Stimulated activated CD4-positive, alpha-beta T cell treated with anti-CD3 and anti-CD28 coated beads, Interleukin-2, amount 100 ng/mL, for 48 hours (primary cell): ENCODE results near the gene TEX51.

Experiments used
- DNase-seq, 2 donors: peaks; one replicate each; pipeline ENCODE4 v3.0.0-alpha.2; 2020

The TEX51 gene

DNA sequence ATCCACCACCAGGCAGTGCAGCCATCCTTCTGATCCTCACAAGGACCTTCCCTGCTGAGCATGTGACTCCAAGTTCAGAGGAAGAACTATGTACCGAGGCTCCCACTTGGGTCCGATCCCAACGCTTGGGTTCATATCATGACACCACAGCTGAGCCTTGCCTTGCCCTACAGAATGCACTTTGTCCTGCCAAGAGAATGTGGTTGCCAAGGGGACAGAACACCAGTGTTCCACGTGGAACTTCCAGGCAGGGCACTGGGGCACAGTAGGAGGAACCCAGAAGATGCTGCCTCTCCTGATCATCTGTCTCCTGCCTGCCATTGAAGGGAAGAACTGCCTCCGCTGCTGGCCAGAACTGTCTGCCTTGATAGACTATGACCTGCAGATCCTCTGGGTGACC lies at the start of gene TEX51:
Gene TEX51 (plus strand): TSS at position 255 of the 400 bp plus-strand sequence. CDS start 29 bp downstream, at position 284.
- no peak for DNase-seq

DNA sequence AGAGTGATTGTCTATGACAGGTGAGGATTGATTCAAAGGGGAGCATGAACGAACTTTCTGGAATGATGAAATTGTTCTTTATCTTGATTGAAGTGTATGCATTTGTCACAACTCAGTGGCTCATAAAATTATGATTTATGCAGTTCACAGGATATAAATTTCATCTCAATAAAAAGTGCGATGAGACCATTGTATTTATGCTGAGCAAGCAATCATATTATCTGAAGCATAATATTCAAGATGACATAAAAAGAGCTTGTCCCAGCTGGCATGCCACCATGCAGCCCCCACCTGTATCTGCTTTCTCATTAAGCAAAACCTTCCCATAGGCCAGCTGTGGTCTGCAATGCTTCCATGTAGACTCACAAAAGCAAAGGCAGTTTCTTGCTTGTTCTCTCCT lies 49.6 kb upstream of the TEX51 start:
- DNase-seq, result no peak

DNA sequence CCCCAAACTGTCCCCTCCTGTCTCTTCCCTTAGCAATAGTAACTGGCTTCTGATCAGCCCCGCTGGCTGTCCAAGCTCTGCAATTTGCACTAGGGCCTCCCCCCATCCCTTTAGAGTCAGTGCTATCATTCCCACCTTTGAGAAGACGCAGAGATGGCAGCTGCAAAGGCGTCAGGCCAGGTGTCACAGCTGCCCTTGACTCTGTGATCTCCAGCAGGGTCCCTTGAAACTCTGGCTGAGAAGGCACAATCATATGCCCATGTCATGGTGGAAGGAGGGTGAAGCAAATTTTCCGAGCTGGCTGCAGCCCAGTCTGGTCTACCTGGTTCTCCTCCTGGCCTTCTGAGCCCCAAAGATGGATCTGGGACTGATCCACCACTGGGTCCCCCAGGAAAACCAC lies 49.2 kb upstream of the TEX51 start:
- no peak for DNase-seq

DNA sequence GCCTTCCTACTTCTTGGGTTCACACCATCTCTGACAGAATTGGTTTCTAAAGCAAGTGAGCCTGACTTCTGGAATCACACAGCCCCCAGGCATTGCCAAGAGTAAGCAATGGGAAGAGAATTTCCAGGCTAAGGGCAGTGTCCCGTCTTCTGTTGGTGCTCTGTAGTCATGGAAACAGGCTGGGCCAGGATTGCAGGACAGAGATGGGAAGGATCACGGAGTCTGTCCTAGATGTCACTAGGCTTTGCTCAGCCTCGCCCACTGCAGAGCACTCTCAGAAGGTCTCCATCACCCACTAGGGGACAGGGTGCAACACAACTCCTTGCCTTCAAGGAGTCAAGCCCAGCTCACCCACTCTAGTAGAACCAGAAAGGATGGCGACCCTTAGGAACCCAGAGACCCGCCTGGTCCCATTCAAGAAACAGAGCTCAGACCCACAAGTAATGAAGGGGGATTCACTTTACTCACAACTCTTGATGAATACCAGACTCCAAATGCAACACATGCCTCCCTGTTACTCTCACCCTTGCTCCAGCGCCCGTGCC lies 48.6 kb upstream of the TEX51 start:
- DNase-seq, result no peak

DNA sequence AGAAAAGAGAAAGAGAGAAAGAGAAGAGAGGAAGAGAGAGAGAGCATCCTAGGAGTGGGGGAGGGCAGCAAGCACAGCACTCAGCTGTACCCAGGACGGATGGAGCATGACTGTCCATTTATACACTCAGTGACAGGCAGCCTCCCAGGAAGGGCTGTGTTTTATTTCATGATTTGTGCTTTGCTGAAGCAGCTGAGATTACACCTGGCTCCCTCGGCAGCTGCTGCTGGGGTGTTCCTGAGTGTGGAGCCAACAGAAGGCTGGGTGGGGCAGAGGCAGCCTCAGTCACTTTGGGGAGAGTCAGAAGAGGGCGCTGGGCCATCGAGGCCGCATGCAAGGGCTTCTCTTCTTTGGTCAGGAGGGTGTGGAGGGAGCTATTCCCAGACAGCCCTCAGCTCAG lies 47.8 kb upstream of the TEX51 start:
- DNase-seq, result no peak

DNA sequence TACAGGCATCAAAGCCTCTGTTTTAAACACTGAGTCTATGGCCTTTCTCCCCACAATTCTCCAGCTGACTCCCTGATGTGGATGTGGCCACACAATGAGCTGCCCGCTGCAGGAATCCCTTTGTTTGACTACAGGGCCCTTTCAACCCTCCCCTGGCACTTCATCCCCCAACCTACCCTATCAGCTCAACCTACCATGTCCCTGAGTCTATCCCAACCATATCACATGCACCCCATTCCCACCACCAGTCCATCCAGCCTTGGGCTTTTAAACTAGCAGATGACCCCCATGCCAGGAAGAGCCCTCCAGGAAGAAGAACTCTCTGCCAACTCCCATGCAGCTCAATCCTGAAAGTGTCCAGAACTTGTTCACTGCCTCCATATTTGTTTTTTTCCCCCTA lies 46.9 kb upstream of the TEX51 start:
- no peak for DNase-seq

DNA sequence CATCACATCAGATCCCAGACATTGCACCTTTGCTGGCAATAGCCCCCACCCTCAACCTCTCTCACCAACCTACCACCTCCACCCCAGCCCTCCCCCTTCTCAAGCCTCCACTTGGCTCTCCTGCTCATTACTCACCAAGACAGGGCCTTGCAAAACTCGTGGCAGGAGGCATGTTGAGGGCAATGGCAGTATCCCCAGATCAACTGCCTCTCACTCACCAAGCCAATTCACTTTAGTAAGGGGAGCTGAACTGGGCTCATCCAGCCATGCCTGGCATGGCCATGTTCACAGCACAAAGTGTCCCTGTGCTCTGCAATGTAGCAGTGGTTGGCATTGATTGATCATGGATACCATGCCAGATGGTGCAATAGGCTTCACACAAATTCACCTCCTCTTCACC lies 46.3 kb upstream of the TEX51 start:
- no peak for DNase-seq

DNA sequence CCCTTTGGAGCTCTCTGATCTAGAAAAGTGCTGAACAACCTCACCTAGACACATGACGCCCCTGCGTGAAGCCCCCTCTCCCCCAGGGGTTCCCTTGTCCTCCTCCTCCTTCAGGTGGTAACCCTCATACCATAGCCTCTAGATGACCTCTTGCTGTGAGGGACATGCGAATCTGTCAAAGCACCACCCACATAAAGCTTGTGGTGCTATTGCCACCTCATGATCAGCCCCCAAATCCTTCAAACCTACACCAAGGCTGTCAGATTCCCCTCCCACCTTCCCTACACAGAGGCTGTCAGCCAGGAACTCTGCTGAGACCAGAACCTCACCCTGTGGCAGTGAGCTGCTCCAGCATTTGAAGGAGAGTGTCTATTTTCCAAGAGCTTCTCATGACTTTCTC lies 43.1 kb upstream of the TEX51 start:
- no peak for DNase-seq

DNA sequence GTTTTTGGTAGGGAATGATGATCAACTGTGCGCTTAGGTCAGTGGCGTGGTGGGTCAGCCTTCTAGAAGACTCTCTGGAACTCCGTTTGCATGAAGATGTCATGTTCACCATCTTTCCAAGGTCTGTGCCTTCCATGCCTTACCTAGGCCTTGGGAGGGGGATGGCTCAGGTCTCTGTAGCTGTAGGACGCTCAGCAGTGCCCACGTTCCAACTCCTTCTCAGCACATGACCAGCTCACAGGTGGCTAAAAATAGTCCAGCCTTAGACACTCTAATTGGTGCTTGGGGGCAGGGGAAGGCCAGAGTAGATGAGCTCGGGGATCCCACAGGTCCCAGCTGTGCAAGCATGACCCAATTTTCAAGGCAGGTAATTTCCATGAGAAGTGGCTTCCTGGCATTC lies 42.3 kb upstream of the TEX51 start:
- no peak for DNase-seq

DNA sequence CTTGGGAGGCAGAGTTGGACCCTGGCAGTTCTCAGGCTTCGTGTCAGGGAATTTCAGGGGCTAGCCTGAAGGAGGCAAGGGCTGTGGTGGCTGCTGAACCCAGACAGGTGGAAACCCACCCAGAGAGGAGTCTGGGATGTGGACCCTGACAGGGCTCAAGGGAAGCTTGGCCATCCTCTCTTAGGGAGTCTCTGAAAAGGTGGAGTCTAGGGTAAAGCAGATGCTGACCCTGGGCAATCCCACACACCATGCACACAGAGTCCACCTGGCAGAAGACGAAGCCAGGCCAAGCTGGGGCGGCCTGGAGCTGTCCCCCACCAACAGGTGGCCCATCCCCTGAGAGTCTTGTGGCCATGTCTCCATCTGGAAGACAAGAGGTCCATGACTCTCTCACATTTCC lies 41.2 kb upstream of the TEX51 start:
- DNase-seq, result no peak

DNA sequence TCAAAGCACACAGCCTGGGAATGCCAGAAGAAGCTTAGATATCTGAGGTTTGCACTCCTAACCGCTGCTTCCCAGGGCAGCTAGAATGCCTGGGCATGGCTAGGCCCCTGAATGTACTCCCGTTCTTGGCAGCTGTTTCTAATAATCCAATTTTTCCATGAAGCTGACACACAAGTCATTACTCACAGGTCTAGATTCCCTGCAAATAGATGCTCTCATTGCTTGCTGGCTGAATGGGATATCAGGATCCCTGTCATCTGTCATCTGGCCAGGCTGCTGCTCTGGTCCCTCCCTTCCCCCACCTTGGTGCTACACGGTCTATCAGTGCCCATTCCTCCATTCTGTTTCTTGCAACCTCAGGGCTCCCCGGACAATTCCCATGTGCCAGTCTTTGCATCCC lies 40.7 kb upstream of the TEX51 start:
- DNase-seq, result no peak

DNA sequence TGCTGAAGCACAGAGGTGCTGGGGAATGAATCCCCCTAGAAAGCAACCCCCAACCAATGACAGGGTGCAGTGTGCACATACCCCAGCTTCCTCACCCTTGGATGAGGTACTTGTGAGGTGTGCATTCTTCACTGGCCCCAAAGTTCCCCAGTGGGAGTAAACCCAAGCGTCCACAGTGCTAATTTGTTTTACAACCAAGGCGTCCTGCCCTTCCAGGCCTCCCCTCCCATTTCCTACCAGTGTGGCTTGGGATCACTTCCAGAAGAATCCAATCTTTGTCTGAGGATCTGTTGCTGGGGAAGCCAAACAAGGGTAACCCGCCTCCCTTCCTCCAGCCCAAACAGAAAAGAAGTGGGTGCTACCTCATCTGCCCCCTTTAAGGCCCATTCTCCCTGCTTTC lies 40.3 kb upstream of the TEX51 start:
- no peak for DNase-seq

DNA sequence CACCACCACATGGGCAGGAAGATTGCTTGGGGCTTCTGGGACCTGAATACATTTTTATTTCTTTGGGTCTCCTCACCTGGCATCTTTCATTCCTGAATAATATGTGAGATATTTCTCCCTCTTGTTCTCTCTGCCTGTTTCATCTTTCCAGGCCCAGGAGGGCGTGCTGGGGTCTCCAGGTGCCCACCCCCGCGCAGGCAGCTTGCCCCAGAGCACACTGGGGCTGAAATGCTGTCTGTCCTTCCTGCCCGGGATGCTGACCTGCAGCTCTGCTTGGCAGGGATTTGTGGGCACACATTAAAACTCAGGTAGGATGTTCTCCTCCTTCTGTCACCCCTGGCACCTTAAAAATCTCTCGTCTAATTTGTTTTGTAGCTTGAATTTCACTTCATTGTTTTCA lies 39.7 kb upstream of the TEX51 start:
- no peak for DNase-seq

DNA sequence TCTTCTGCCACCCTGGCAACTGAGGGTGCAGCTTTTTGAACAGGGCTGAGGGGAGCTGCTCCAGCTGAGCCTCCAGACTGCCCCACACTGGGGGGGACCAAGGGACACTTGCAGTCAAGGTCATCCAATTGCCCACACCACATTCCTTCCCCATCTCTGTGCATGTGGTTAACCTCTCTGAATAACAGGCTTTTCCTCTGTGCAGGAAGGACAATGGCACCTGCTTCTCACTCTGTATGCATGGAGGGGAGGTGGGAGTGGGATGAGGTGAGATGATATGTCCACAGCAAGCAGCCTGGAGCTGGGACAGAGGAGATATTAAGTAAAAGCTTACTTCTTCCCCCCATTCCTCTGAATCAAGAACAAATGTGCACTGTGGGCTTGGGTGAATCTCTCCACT lies 39.1 kb upstream of the TEX51 start:
- no peak for DNase-seq

DNA sequence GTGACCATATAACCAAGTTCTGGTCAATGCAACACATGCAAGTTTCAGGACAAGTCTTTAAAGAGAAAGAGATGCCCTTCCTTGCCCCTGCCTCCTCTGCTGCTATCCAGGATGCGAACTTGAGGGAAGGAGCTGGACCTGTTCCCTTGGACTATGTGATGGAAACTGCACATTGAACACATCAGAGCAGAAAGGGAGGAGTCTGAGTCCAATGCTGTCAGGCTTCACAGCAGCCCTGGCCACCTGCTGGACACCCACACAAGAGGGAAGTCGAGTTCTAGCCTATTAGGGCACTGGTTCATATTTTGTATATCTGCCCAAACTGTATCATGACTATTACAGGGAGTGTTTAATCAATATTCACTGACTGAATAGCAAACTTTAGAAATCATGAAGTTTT lies 38.3 kb upstream of the TEX51 start:
- DNase-seq, result no peak

DNA sequence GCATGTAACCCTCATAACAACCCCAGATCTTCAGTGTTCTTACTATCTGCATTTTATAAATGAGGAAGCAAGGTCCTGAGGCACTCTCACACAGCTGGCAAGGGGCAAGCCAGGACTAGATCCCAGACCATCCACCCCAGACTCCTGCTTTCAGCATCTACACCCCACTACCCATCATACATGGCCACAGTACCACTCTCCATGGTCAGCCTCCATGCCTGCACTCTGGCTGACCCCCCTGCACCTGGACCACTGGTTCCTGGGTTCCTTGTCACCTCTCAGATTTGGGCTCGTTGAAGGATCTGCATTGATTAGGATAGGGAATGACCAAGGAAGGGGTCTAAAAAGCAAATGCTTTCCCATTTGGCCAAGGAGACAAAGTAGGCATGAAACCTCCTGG lies 36.0 kb upstream of the TEX51 start:
- no peak for DNase-seq

DNA sequence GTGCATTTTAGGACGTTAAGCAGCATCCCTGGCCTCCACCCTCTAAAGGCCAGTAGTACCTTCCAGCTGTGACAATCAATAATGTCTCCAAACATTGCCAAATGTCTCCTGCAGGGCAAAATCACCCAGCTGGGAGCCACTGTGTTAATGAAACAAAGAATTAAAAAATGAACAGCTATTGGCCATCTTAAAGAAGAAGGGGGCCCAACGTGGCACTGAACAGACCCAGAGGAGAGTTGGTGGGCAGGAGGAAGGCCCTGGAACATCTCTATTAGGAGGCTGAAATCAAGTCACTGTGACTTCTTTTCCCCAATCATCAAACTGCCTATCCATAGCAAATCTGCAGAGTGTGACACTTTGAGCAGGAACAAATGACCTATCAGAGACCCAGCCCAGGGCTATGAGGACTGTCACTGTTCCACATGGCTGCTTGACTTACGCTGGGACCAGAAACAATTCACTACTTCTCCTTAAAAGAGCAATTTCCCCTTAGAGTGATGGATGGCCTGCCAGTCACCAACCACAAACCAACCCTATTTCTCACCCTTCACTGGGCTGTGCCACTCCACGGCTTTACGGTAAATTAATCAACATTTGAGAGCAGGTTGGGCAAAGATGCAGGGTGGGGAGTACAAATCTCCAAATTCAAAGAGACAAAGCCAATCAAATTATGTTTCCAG lies 35.2 kb upstream of the TEX51 start:
- no peak for DNase-seq

DNA sequence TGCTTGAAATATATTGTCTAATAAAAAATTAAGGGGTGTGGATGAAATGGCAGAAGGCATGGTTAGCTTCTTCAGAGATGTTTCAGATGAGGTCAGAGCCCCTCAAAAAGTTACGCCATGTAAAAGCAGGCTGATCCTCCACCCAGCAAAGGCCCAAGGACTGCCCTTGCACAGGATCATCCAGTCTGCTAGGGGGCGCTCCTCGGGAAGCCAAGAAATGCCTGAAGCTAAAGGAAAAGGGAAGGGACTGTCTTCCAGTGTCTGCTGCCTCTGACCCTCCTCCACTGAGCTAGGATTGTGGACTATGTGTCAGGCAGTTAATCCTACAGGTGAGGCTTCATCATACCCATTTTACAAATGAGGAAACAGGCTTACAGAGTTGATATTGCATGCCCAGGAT lies 33.8 kb upstream of the TEX51 start:
- DNase-seq, result no peak

DNA sequence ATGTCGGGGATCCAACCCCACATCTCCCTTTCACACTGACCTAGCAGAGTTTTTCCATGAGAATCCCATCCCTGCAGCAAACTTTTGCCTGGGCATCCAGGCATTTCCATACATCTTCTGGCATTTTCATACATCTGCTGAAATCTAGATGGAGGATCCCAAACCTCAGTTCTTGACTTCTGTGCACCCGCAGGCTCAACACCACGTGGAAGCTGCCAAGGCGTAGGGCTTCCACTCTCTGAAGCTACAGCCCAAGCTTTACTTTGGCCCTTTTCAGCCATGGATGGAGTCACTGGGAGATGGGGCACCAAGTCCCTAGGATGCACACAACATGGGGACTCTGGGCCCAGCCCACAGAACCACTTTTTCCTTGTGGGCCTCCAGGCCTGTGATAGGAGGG lies 32.2 kb upstream of the TEX51 start:
- DNase-seq, result no peak

DNA sequence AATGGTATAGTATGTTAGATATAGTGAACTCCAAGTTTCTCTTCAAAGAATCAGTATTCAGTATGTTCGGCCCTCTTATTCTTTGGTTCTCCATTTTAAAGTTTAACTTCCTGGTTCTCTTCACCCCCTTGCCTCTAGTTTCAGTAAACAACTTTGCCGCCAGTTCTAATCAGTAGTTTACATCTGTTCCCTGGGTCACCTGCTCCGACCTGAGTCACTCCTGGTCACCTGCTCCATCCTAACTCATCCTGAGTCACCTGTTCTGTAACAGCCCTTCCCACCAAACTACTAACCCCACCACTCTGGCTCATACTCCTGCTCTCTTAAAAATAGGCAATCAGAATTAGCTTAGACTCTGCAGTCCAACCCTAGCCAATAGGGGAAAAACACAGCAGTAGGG lies 23.7 kb upstream of the TEX51 start:
- DNase-seq, result no peak

DNA sequence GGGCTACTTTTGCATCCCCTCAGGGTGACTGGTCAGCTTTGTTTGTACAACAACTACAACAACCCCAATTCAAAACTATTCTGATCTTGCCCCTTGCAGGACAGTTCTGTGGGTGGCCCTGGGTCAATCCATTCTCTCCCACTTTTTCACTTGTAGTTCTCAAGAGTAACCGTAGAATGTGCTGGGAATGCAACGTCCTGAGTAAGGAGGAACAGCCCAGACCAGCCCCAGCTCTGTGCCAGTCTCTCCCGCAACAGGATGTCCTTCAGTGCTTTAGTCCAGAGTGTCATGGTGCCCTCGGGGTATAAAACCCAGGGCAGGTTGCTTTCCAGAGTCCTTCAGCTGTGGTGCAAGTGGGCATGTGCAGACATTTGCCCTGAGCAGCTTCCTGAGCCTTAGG lies 22.1 kb upstream of the TEX51 start:
- DNase-seq, result no peak

DNA sequence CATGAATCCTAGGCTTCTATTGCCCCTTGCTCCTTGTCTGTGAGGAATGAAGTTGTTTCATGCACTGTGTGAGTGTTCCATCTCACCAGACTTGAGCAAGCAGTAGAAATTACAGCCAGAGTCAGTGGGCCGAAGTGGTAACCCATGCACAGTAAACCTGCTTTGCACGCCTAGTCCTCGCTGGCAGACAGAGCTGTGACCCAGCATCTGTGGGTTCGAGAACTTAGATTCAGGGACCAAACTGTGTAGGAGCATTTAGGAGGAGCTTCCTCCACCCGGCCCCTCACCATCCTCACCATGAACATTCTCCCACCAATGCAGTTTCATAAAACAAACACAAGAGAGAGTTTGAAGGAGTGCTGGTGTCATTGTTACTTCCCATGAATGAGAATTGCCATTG lies 21.6 kb upstream of the TEX51 start:
- no peak for DNase-seq

DNA sequence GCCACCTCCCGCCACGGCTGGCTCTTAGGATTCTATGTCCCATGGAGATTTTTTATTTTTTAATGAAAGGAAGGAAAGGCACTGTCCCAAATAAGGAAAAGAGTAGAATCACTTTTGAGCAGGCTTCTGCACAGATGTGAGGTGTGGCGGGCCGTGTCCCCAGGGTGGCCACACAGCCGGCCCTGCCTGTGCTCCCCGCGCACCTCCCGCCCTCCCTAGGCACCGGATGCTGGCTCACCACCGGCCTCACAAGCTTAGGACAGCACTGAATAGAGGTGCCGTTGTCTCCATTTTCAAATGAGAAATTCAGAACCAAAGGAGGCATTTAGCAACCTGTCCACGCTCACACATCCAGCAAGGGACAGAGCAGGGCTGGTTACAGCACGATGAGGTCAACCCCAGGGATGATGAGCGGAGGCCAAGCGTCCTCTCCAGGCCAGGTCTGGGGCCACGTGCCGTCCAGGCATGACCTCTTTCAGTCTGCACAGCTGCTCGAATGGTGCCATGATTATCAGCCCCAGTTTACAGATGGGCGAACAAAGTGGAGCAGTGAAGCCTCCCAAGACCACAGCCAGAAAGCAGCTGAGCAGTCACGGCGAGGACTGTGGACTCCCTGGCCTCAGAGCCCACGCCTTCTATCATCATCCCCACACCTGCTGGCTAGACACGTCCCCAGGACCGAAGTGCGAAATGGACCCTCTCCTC lies 20.7 kb upstream of the TEX51 start:
- no peak for DNase-seq

DNA sequence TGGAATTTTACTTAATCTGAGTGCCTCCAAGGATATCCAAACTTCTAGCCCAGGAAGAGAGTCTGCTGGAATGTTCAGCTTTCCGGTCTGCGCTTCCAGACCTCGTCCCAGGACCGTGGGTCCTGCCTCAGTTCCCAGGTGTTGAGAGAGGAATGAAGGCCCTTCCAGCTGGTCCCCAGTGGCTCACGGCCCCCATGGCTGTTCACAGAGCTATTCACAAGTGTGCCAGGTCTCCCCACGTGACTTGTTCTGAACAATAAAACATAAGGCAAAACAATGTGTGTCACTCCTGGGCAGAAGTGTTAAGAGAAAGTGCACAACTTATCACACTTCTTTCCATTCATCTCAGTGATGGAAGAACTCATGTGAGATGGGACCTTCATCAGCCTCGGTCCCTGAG lies 20.1 kb upstream of the TEX51 start:
- DNase-seq, result no peak
